Osteoblast (primary cell): ENCODE measurements around the gene ANKRD33B. TPM values are rescaled to one million over a fixed set of nuclear protein-coding genes. Genes with fewer than 3 reads are reported as not detected.

Experiments used
- DNase-seq: peaks from one replicate; pipeline ENCODE4 v3.0.0; 2011; ENCODE audit warnings: low spot score, mixed read lengths; ENCODE audit not compliant: insufficient read length; ENCODE audit errors: missing footprints
- H2AFZ ChIP-seq: 2 replicates; pipeline ENCODE4 v1.6.0; 2011; ENCODE audit warnings: mild to moderate bottlenecking, low read length
- H3K27ac ChIP-seq: 2 replicates; pipeline ENCODE4 v1.5.1; 2011; ENCODE audit warnings: mild to moderate bottlenecking, low read depth, low read length, moderate library complexity
- H3K27me3 ChIP-seq: 2 replicates; pipeline ENCODE4 v1.6.0; 2012; ENCODE audit warnings: mild to moderate bottlenecking, control low read depth, inconsistent platforms, low read length, moderate library complexity; ENCODE audit not compliant: insufficient read depth
- H3K36me3 ChIP-seq: 2 replicates; pipeline ENCODE4 v1.5.1; 2011; ENCODE audit warnings: mild to moderate bottlenecking, low read length, control low read depth, moderate library complexity; ENCODE audit not compliant: insufficient read depth
- H3K4me1 ChIP-seq: 2 replicates; pipeline ENCODE4 v1.5.1; 2011; ENCODE audit warnings: mild to moderate bottlenecking, low read length, control low read depth, moderate library complexity; ENCODE audit not compliant: insufficient read depth
- H3K4me2 ChIP-seq: 2 replicates; pipeline ENCODE4 v1.6.0; 2011; ENCODE audit warnings: mild to moderate bottlenecking, low read length; ENCODE audit not compliant: insufficient read depth
- H3K4me3 ChIP-seq: fragments of 200-600 bp; sonication (generic); 3 replicates; pipeline ENCODE4 v1.5.1; 2012; ENCODE audit warnings: mild to moderate bottlenecking, low read length, inconsistent platforms; ENCODE audit not compliant: insufficient read depth
- H3K79me2 ChIP-seq: 2 replicates; pipeline ENCODE4 v1.6.0; 2012; ENCODE audit warnings: mild to moderate bottlenecking, low read length, control low read depth, inconsistent platforms; ENCODE audit not compliant: insufficient read depth
- H3K9me3 ChIP-seq: 2 replicates; pipeline ENCODE4 v1.5.1; 2011; ENCODE audit warnings: low read depth, low read length, control low read depth
- H4K20me1 ChIP-seq: 2 replicates; pipeline ENCODE4 v1.6.0; 2012; ENCODE audit warnings: mild to moderate bottlenecking, low read length, control low read depth; ENCODE audit not compliant: insufficient read depth
- total RNA-seq: library from RNA; depleted of rRNA; stranded (reverse); fragments of >200 nt; gene quantifications from 2 replicates; pipeline ENCODE4 v1.2.3, GENCODE V29; 2012
- TF ChIP-seq, protein P1 (sequence below): IDR thresholded peaks from 2 replicates; pipeline ENCODE4 v1.5.1; 2011; ENCODE audit warnings: mild to moderate bottlenecking, low read depth, low read length, moderate library complexity; ENCODE audit errors: extremely low read depth

Gene ANKRD33B
- total RNA-seq, 1 donor = 5.1 TPM

DNA sequence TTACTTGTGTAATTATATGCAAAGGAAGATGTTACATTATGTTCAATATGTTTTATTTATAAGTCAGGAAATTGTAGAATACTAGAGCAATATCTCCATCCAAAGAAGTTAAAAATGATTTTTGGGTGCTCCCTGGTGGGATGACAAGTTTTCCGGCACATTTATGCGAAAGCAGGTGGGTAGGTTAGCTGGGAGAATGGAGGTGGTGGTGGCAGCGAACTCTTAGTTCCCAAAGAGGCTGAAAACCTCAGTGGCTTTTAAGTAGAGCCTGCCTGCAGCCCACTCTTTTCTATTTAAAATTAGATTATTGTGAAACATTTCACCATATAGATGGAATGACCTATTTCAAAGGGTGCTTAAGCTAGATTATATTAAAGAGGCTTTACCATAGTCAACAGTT lies 51.8 kb downstream of the ANKRD33B start:
- peaks cover 7% of the 10 kb centered on the region for H3K4me1 ChIP-seq
- TF ChIP-seq, protein P1, sequence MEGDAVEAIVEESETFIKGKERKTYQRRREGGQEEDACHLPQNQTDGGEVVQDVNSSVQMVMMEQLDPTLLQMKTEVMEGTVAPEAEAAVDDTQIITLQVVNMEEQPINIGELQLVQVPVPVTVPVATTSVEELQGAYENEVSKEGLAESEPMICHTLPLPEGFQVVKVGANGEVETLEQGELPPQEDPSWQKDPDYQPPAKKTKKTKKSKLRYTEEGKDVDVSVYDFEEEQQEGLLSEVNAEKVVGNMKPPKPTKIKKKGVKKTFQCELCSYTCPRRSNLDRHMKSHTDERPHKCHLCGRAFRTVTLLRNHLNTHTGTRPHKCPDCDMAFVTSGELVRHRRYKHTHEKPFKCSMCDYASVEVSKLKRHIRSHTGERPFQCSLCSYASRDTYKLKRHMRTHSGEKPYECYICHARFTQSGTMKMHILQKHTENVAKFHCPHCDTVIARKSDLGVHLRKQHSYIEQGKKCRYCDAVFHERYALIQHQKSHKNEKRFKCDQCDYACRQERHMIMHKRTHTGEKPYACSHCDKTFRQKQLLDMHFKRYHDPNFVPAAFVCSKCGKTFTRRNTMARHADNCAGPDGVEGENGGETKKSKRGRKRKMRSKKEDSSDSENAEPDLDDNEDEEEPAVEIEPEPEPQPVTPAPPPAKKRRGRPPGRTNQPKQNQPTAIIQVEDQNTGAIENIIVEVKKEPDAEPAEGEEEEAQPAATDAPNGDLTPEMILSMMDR = no peak

DNA sequence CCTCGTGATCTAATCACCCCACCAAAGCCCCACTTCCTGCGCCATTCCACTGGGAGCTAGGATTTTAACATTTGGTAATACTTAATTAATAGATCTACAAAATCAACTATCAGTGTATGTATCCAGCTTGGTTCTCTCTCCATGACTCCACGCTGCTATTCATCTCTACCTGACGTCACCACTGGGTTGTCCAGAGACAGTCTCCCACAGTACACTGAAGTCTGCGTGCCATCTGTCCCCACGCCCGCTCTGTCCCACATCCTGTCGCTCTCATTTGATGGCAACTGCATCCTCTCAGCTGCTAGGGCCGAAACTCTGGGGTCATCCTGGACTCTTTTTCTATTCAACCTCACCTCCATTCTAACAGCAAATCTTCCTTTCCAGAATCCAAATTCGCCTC lies 53.2 kb downstream of the ANKRD33B start:
- no peak overlapping the region for H3K27ac ChIP-seq
- H3K4me1 ChIP-seq = no peaks in the 10 kb centered on the region
- H3K9me3 ChIP-seq = no peaks in the 10 kb centered on the region
- H3K79me2 ChIP-seq = no peaks in the 10 kb centered on the region
- H2AFZ ChIP-seq = no peak overlapping the region
- peaks cover 3% of the 10 kb centered on the region for H4K20me1 ChIP-seq
- H3K4me2 ChIP-seq = no peak overlapping the region
- H3K36me3 ChIP-seq = no peaks in the 10 kb centered on the region
- TF ChIP-seq, protein P1 = no peak
- no peaks in the 10 kb centered on the region for H3K27me3 ChIP-seq
- no peak for DNase-seq
- no peak overlapping the region for H3K4me3 ChIP-seq

More for the DNA sequence above, 51.8 kb downstream of the ANKRD33B start:
- Histone ChIP-seq H3K36me3 (no peaks in the 10 kb centered on the region), H3K27ac (no peak overlapping the region), H3K79me2 (no peaks in the 10 kb centered on the region), H4K20me1 (peaks cover 3% of the 10 kb centered on the region), H3K4me2 (no peak overlapping the region), H3K4me3 (no peak overlapping the region), H2AFZ (no peak overlapping the region), H3K9me3 (no peaks in the 10 kb centered on the region), H3K27me3 (no peaks in the 10 kb centered on the region)
- DNase-seq = no peak

DNA sequence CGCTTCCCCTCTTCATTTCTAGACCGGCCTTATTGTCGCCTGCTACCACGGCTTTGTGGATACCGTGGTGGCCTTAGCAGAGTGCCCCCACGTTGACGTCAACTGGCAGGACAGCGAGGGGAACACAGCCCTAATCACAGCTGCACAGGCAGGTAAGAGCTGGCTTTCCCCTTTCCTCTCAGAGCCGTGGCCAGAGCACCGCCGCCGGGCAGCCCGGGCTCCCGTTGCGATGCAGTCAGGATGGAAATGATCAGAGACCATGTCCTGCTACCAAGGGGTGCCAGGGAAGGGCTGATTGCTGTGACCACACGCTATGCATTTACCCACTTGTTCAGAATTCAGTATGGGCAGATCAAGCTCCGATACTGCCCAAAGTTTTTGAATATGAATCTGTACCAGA lies 54.4 kb downstream of the ANKRD33B start:
- no peak for DNase-seq
- Histone ChIP-seq H3K27me3 (no peaks in the 10 kb centered on the region), H3K9me3 (no peaks in the 10 kb centered on the region), H4K20me1 (peaks cover 3% of the 10 kb centered on the region), H3K36me3 (no peaks in the 10 kb centered on the region), H2AFZ (no peak overlapping the region), H3K79me2 (no peaks in the 10 kb centered on the region), H3K4me1 (no peaks in the 10 kb centered on the region), H3K27ac (no peak overlapping the region), H3K4me2 (no peak overlapping the region), H3K4me3 (no peak overlapping the region)
- TF ChIP-seq, protein P1 = no peak

DNA sequence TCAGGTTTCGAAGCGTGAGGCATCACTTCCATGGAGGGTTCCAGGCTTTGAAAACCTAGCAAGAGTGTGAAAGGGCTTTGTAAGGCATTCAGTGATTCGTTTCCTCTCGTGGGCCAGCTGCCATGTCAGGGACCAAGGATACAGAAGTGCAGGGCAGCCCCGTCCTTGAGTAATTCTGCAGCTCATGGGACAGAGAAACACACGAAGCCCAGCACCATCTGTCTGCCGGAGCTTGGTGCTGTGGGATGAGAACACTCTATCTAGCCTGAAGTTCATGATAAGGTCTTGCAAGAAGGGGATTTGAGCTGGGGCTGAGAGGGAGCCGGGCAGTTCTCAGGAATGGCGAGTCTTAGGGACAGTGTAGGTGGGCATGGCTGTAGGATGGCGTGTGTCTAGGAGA lies 55.8 kb downstream of the ANKRD33B start:
- no peaks in the 10 kb centered on the region for H3K36me3 ChIP-seq
- no peak for DNase-seq
- H2AFZ ChIP-seq = no peak overlapping the region
- TF ChIP-seq, protein P1 = no peak
- peaks cover 3% of the 10 kb centered on the region for H4K20me1 ChIP-seq
- H3K27me3 ChIP-seq = no peaks in the 10 kb centered on the region
- H3K9me3 ChIP-seq = no peaks in the 10 kb centered on the region
- no peak overlapping the region for H3K4me2 ChIP-seq
- H3K27ac ChIP-seq = no peak overlapping the region
- no peaks in the 10 kb centered on the region for H3K4me1 ChIP-seq
- H3K4me3 ChIP-seq = no peak overlapping the region
- no peaks in the 10 kb centered on the region for H3K79me2 ChIP-seq
